ENCODE data around the gene ANGPTL8.

The ANGPTL8 gene

DNA sequence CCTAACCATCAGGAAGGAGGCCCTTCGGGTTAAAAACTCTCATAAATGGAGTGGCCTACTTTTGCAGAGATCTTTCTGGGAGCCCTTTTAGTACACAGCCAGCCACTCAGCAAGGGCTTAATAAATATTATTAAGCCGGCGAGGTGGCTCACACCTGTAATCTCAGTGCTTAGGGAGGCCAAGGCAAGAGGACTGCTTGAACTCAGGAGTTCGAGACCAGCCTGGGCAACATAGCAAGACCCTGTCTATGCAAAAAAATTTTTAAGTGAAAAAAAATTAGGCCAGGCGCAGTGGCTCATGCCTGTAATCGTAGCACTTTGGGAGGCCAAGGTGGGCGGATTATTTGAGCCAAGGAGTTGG lies 41.3 kb upstream of the ANGPTL8 start:
- no peak overlapping the region for H2AK5ac ChIP-seq (ENCODE audit: low read depth, low read length)
- H3K27ac ChIP-seq (replicated peaks; ENCODE audit: low read length): no peak overlapping the region
- no peak overlapping the region for H3K9ac ChIP-seq (ENCODE audit: low read depth, low read length, poor library complexity)
- H3K79me1 ChIP-seq (ENCODE audit: low read depth, low read length): no peaks in the 10 kb centered on the region
- H2BK15ac ChIP-seq (ENCODE audit: low read length): no peak overlapping the region
- peaks cover 0 to 59% of the 10 kb centered on the region in 2 donors for H3K36me3 ChIP-seq (replicated peaks in 1 of 2; ENCODE audit: control insufficient read depth in 2 of 2, insufficient read depth in 2 of 2, low read length in 2 of 2)
- WGBS, 2 donors (ENCODE audit: extremely low coverage in 2 of 2, insufficient read length in 2 of 2, insufficient replicate concordance in 1 of 2): no CpG with 5 or more reads among the region's 7 CpGs
- no peak overlapping the region for H2BK5ac ChIP-seq (ENCODE audit: low read length)
- no peak overlapping the region for H3K4ac ChIP-seq (ENCODE audit: low read length)
- no peak overlapping the region for H4K8ac ChIP-seq (ENCODE audit: low read depth, low read length)
- peaks cover 4 to 7% of the 10 kb centered on the region in 2 donors for H3K4me1 ChIP-seq (ENCODE audit: control insufficient read depth in 2 of 2, insufficient read depth in 1 of 2, low read depth in 1 of 2, low read length in 2 of 2)
- no peak overlapping the region for H2BK12ac ChIP-seq (ENCODE audit: low read length)
- H4K91ac ChIP-seq (ENCODE audit: low read depth, low read length, poor library complexity): no peak overlapping the region
- no peak overlapping the region for H2BK120ac ChIP-seq (ENCODE audit: low read depth, low read length)
- no peak overlapping the region for H3K14ac ChIP-seq (ENCODE audit: low read length)
- H3K4me3 ChIP-seq (ENCODE audit: low read length in 2 of 2): no peak overlapping the region
- no peak overlapping the region for H3K23ac ChIP-seq (ENCODE audit: low read depth, low read length, poor library complexity)
- no peak overlapping the region for H2AFZ ChIP-seq (ENCODE audit: low read length)
- H3K27me3 ChIP-seq (ENCODE audit: control insufficient read depth in 3 of 3, insufficient read depth in 3 of 3, low read depth in 1 of 3, low read length in 3 of 3): no peaks in the 10 kb centered on the region
- H3K9me3 ChIP-seq (replicated peaks in 1 of 2; ENCODE audit: control insufficient read depth in 2 of 2, insufficient read depth in 1 of 2, low read depth in 1 of 2, low read length in 2 of 2): no peaks in the 10 kb centered on the region
- DNase-seq (ENCODE audit: low spot score): no peak
- no peak overlapping the region for H3K4me2 ChIP-seq (ENCODE audit: insufficient read depth, low read length, poor library complexity, severe bottlenecking)
- no peak overlapping the region for H3K18ac ChIP-seq (ENCODE audit: low read length)

DNA sequence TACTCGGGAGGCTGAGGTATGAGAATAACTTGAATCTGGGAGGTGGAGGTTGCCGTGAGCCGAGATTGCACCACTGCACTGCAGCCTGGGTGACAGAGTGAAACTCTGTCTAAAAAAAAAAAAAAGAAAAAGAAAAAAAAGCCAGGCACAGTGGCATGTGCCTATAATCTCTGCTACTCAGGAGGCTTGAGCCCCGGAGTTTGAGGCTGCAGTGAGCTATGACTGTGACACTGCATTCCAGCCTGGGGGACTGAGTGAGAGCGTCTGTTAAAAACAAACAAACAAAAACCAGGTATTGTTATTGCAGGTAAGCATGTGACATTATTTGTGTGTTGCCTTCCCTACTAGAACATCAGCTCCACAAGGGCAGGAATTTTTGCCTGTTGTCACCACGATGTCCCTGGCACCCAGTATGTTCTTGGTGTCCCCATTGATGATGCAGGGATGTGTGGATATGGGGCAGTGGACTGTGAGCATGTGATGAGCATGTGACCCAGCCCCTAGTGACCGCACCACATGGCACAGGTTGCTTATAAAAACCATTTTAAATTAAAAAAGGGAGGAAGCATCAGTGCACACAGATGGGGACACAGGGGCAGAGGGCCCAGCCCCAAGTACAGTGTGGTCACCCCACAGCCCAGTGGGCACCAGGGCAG lies 40.5 kb upstream of the ANGPTL8 start:
- H2BK5ac ChIP-seq (ENCODE audit: low read length): no peak overlapping the region
- no peak for DNase-seq (ENCODE audit: low spot score)
- H2AFZ ChIP-seq (ENCODE audit: low read length): no peak overlapping the region
- no peaks in the 10 kb centered on the region for H3K79me1 ChIP-seq (ENCODE audit: low read depth, low read length)
- no peak overlapping the region for H4K8ac ChIP-seq (ENCODE audit: low read depth, low read length)
- no peak overlapping the region for H3K4me3 ChIP-seq (ENCODE audit: low read length in 2 of 2)
- H3K4ac ChIP-seq (ENCODE audit: low read length): no peak overlapping the region
- H3K4me2 ChIP-seq (ENCODE audit: insufficient read depth, low read length, poor library complexity, severe bottlenecking): no peak overlapping the region
- H3K9ac ChIP-seq (ENCODE audit: low read depth, low read length, poor library complexity): no peak overlapping the region
- H3K4me1 ChIP-seq (ENCODE audit: control insufficient read depth in 2 of 2, insufficient read depth in 1 of 2, low read depth in 1 of 2, low read length in 2 of 2): peaks cover 4 to 7% of the 10 kb centered on the region in 2 donors
- no peaks in the 10 kb centered on the region for H3K9me3 ChIP-seq (replicated peaks in 1 of 2; ENCODE audit: control insufficient read depth in 2 of 2, insufficient read depth in 1 of 2, low read depth in 1 of 2, low read length in 2 of 2)
- H3K18ac ChIP-seq (ENCODE audit: low read length): no peak overlapping the region
- WGBS, 2 donors (ENCODE audit: extremely low coverage in 2 of 2, insufficient read length in 2 of 2, insufficient replicate concordance in 1 of 2): no CpG with 5 or more reads among the region's 7 CpGs
- peaks cover 0 to 56% of the 10 kb centered on the region in 2 donors for H3K36me3 ChIP-seq (replicated peaks in 1 of 2; ENCODE audit: control insufficient read depth in 2 of 2, insufficient read depth in 2 of 2, low read length in 2 of 2)
- H2AK5ac ChIP-seq (ENCODE audit: low read depth, low read length): peak overlapping the region; percentile 61
- H2BK15ac ChIP-seq (ENCODE audit: low read length): peak overlapping the region; percentile 0
- H4K91ac ChIP-seq (ENCODE audit: low read depth, low read length, poor library complexity): no peak overlapping the region
- no peak overlapping the region for H3K14ac ChIP-seq (ENCODE audit: low read length)
- no peak overlapping the region for H3K23ac ChIP-seq (ENCODE audit: low read depth, low read length, poor library complexity)
- no peak overlapping the region for H2BK12ac ChIP-seq (ENCODE audit: low read length)
- no peak overlapping the region for H3K27ac ChIP-seq (replicated peaks; ENCODE audit: low read length)
- H3K27me3 ChIP-seq (ENCODE audit: control insufficient read depth in 3 of 3, insufficient read depth in 3 of 3, low read depth in 1 of 3, low read length in 3 of 3): no peaks in the 10 kb centered on the region
- peak overlapping the region; percentile 87 for H2BK120ac ChIP-seq (ENCODE audit: low read depth, low read length)

- H3K9ac ChIP-seq (ENCODE audit: low read depth, low read length, poor library complexity): no peak overlapping the region
These were observed 39.9 kb upstream of the ANGPTL8 start for GRCh38 chr19:11199517-11199916.

DNA sequence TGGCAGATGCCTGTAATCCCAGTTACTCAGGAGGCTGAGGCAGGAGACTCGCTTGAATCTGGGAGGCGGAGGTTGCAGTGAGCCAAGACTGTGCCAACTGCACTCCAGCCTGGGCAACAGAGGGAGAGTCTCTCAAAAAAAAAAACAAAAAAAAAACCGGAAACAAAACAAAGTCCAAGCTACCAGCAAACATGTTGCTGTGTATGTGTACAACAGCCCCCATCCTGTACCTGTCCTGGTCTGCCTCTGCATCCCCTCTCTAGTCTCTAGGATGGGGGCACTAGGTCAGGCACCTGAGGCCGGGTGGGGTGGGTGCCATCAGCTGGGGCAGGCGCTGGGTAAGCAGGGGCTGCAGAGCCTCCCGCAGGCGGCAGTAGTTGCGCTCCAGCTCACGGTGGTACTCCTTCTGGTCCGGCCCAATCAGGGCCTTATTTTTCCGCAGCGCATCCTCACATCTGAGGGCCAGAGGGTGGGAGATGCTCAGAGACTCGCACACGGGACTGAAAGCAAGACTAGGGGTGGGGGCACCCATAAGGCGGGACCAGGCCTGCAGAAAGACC lies 39.3 kb upstream of the ANGPTL8 start:
- Histone ChIP-seq H3K4me1 (ENCODE audit: control insufficient read depth in 2 of 2, insufficient read depth in 1 of 2, low read depth in 1 of 2, low read length in 2 of 2) (peaks cover 3 to 4% of the 10 kb centered on the region in 2 donors), H2BK120ac (ENCODE audit: low read depth, low read length) (peak overlapping the region; percentile 81), H3K4me2 (ENCODE audit: insufficient read depth, low read length, poor library complexity, severe bottlenecking) (no peak overlapping the region), H3K79me1 (ENCODE audit: low read depth, low read length) (no peaks in the 10 kb centered on the region), H3K4me3 (ENCODE audit: low read length in 2 of 2) (no peak overlapping the region), H3K14ac (ENCODE audit: low read length) (no peak overlapping the region), H3K9me3 (replicated peaks in 1 of 2; ENCODE audit: control insufficient read depth in 2 of 2, insufficient read depth in 1 of 2, low read depth in 1 of 2, low read length in 2 of 2) (no peaks in the 10 kb centered on the region), H2AFZ (ENCODE audit: low read length) (no peak overlapping the region), H3K4ac (ENCODE audit: low read length) (no peak overlapping the region), H3K36me3 (replicated peaks in 1 of 2; ENCODE audit: control insufficient read depth in 2 of 2, insufficient read depth in 2 of 2, low read length in 2 of 2) (peaks cover 0 to 56% of the 10 kb centered on the region in 2 donors), H3K27me3 (ENCODE audit: control insufficient read depth in 3 of 3, insufficient read depth in 3 of 3, low read depth in 1 of 3, low read length in 3 of 3) (no peaks in the 10 kb centered on the region), H2BK12ac (ENCODE audit: low read length) (no peak overlapping the region), H2BK15ac (ENCODE audit: low read length) (peak overlapping the region; percentile 81), H4K91ac (ENCODE audit: low read depth, low read length, poor library complexity) (no peak overlapping the region), H4K8ac (ENCODE audit: low read depth, low read length) (no peak overlapping the region), H2BK5ac (ENCODE audit: low read length) (no peak overlapping the region), H2AK5ac (ENCODE audit: low read depth, low read length) (no peak overlapping the region), H3K23ac (ENCODE audit: low read depth, low read length, poor library complexity) (no peak overlapping the region), H3K9ac (ENCODE audit: low read depth, low read length, poor library complexity) (no peak overlapping the region), H3K27ac (replicated peaks; ENCODE audit: low read length) (no peak overlapping the region), H3K18ac (ENCODE audit: low read length) (no peak overlapping the region)
- no peak for DNase-seq (ENCODE audit: low spot score)
- WGBS, 2 donors (ENCODE audit: extremely low coverage in 2 of 2, insufficient read length in 2 of 2, insufficient replicate concordance in 1 of 2): no CpG with 5 or more reads among the region's 15 CpGs

More at GRCh38 chr19:11199517-11199916, 39.9 kb upstream of the ANGPTL8 start:
- H3K4ac ChIP-seq (ENCODE audit: low read length): no peak overlapping the region
- H2AFZ ChIP-seq (ENCODE audit: low read length): no peak overlapping the region
- peaks cover 0 to 51% of the 10 kb centered on the region in 2 donors for H3K36me3 ChIP-seq (replicated peaks in 1 of 2; ENCODE audit: control insufficient read depth in 2 of 2, insufficient read depth in 2 of 2, low read length in 2 of 2)
- H3K18ac ChIP-seq (ENCODE audit: low read length): no peak overlapping the region
- no peak overlapping the region for H3K4me3 ChIP-seq (ENCODE audit: low read length in 2 of 2)
- H3K27me3 ChIP-seq (ENCODE audit: control insufficient read depth in 3 of 3, insufficient read depth in 3 of 3, low read depth in 1 of 3, low read length in 3 of 3): no peaks in the 10 kb centered on the region
- H2BK5ac ChIP-seq (ENCODE audit: low read length): no peak overlapping the region
- H2AK5ac ChIP-seq (ENCODE audit: low read depth, low read length): peak overlapping the region; percentile 61
- no peaks in the 10 kb centered on the region for H3K9me3 ChIP-seq (replicated peaks in 1 of 2; ENCODE audit: control insufficient read depth in 2 of 2, insufficient read depth in 1 of 2, low read depth in 1 of 2, low read length in 2 of 2)
- H2BK120ac ChIP-seq (ENCODE audit: low read depth, low read length): peak overlapping the region; percentile 87
- no peak overlapping the region for H3K14ac ChIP-seq (ENCODE audit: low read length)
- H3K23ac ChIP-seq (ENCODE audit: low read depth, low read length, poor library complexity): no peak overlapping the region
- H3K27ac ChIP-seq (replicated peaks; ENCODE audit: low read length): no peak overlapping the region
- no peak for DNase-seq (ENCODE audit: low spot score)
- no peak overlapping the region for H4K8ac ChIP-seq (ENCODE audit: low read depth, low read length)
- H2BK15ac ChIP-seq (ENCODE audit: low read length): peak overlapping the region; percentile 0
- H4K91ac ChIP-seq (ENCODE audit: low read depth, low read length, poor library complexity): no peak overlapping the region
- no peak overlapping the region for H2BK12ac ChIP-seq (ENCODE audit: low read length)
- no peak overlapping the region for H3K4me2 ChIP-seq (ENCODE audit: insufficient read depth, low read length, poor library complexity, severe bottlenecking)
- H3K79me1 ChIP-seq (ENCODE audit: low read depth, low read length): no peaks in the 10 kb centered on the region
- no CpG with 5 or more reads among the region's 5 CpGs for WGBS, 2 donors (ENCODE audit: extremely low coverage in 2 of 2, insufficient read length in 2 of 2, insufficient replicate concordance in 1 of 2)
- peaks cover 4 to 7% of the 10 kb centered on the region in 2 donors for H3K4me1 ChIP-seq (ENCODE audit: control insufficient read depth in 2 of 2, insufficient read depth in 1 of 2, low read depth in 1 of 2, low read length in 2 of 2)
